Naive thymus-derived CD4-positive, alpha-beta T cell (primary cell): ENCODE results near the gene INVS. TPM values are rescaled to one million over a fixed set of nuclear protein-coding genes. Genes with fewer than 3 reads are reported as not detected.
"Not testable (repeated sequence)": the region's sequence is repeated elsewhere in the genome, so short reads cannot be mapped to it uniquely, and the experiment has no call there.

ENCODE experiments used
- ATAC-seq: fragments of 150-1000 bp; cut with Tn5 transposase; 2 replicates; pipeline ENCODE4 v1.10.0; 2021; ENCODE audit warnings: mild to moderate bottlenecking, moderate library complexity
- CTCF ChIA-PET: fragments of 350-600 bp; sonication (Branson Sonifier 250); formaldehyde crosslinking; loops from one replicate; lab custom pipeline; 2021; ENCODE audit warnings: antibody characterized with exemption; lab: Charles Lee
- POLR2A ChIA-PET: fragments of 350-600 bp; sonication (Branson Sonifier 250); formaldehyde crosslinking; loops from one replicate; lab custom pipeline; 2021; ENCODE audit warnings: antibody characterized with exemption, inconsistent platforms; lab: Charles Lee
- DNase-seq, 9 donors: peaks; one replicate each; pipeline versions ENCODE4 v3.0.0 to v3.0.0-alpha.2; 2020 to 2022; ENCODE audit warnings: mixed read lengths in 1 of 9
- H3K27ac ChIP-seq: one replicate; pipeline ENCODE4 v1.7.0; 2013; ENCODE audit warnings: mild to moderate bottlenecking, low read depth, low read length, moderate library complexity
- H3K27me3 ChIP-seq, 2 donors: one replicate each; pipeline ENCODE4 v1.7.0; 2013; ENCODE audit warnings: low read length in 2 of 2, mild to moderate bottlenecking in 2 of 2, moderate library complexity in 2 of 2; ENCODE audit not compliant: control insufficient read depth in 2 of 2, insufficient read depth in 2 of 2
- H3K36me3 ChIP-seq, 3 experiments: 1 replicate in 2 of 3; 2 replicates in 1 of 3; pipeline ENCODE4 v1.7.0; 2013; ENCODE audit warnings: low read length in 3 of 3, mild to moderate bottlenecking in 3 of 3, moderate library complexity in 1 of 3; ENCODE audit not compliant: insufficient read depth in 3 of 3, control insufficient read depth in 2 of 3
- H3K4me1 ChIP-seq, 2 donors: one replicate each; pipeline ENCODE4 v1.7.0; 2013; ENCODE audit warnings: low read length in 2 of 2, mild to moderate bottlenecking in 2 of 2, moderate library complexity in 1 of 2; ENCODE audit not compliant: control insufficient read depth in 2 of 2, insufficient read depth in 2 of 2
- H3K4me3 ChIP-seq: 2 replicates; pipeline ENCODE4 v1.7.0; 2013; ENCODE audit warnings: mild to moderate bottlenecking, low read length
- H3K9me3 ChIP-seq, 3 experiments: 1 replicate in 2 of 3; 2 replicates in 1 of 3; pipeline ENCODE4 v1.7.0; 2013; ENCODE audit warnings: low read length in 3 of 3; ENCODE audit not compliant: control insufficient read depth in 2 of 3
- H3K27ac Mint-ChIP-seq, 9 donors: one replicate each; pipeline ENCODE4 v1.8.0; 2020 to 2022; ENCODE audit warnings: mixed read lengths in 9 of 9, mild to moderate bottlenecking in 8 of 9, moderate library complexity in 5 of 9, inconsistent platforms in 2 of 9
- H3K27me3 Mint-ChIP-seq, 5 donors: one replicate each; pipeline ENCODE4 v1.8.0; 2021 to 2022; ENCODE audit warnings: mixed read lengths in 5 of 5, mild to moderate bottlenecking in 1 of 5
- H3K36me3 Mint-ChIP-seq, 5 donors: one replicate each; pipeline ENCODE4 v1.8.0; 2020 to 2022; ENCODE audit warnings: mixed read lengths in 5 of 5, mild to moderate bottlenecking in 3 of 5, inconsistent platforms in 1 of 5
- H3K4me1 Mint-ChIP-seq, 7 donors: one replicate each; pipeline ENCODE4 v1.8.0; 2020 to 2022; ENCODE audit warnings: mixed read lengths in 7 of 7, mild to moderate bottlenecking in 3 of 7, inconsistent platforms in 1 of 7
- H3K4me3 Mint-ChIP-seq, 10 donors: one replicate each; pipeline ENCODE4 v1.8.0; 2020 to 2022; ENCODE audit warnings: mild to moderate bottlenecking in 10 of 10, mixed read lengths in 10 of 10, moderate library complexity in 6 of 10, inconsistent platforms in 2 of 10
- H3K9me3 Mint-ChIP-seq, 11 donors: one replicate each; pipeline ENCODE4 v1.8.0; 2020 to 2022; ENCODE audit warnings: mixed read lengths in 11 of 11, mild to moderate bottlenecking in 4 of 11, inconsistent platforms in 1 of 11, moderate library complexity in 1 of 11
- intact Hi-C, 2 donors: fragments of 100-400 bp; cut with micrococcal nuclease; formaldehyde crosslinking; loops; one replicate each; pipeline ENCODE4 v1.15.1; 2023
- polyA plus RNA-seq, 2 donors: library from polyadenylated mRNA; unstranded; fragments of 300-500 nt; fragmentation: Illumina TruSeq; gene quantifications; one replicate each; pipeline ENCODE4 v1.2.3, GENCODE V29; 2021
- total RNA-seq, 6 experiments: library from RNA in 5 of 6; stranded (reverse) in 5 of 6; gene quantifications; 1 replicate in 5 of 6; 2 replicates in 1 of 6; pipeline ENCODE4 v1.2.3 and lab custom pipeline; 2021 to 2026

Gene INVS
- total and polyA plus RNA-seq, 7 experiments from 2014 or later: 6.2 to 20.8 (median 19.9) TPM

DNA sequence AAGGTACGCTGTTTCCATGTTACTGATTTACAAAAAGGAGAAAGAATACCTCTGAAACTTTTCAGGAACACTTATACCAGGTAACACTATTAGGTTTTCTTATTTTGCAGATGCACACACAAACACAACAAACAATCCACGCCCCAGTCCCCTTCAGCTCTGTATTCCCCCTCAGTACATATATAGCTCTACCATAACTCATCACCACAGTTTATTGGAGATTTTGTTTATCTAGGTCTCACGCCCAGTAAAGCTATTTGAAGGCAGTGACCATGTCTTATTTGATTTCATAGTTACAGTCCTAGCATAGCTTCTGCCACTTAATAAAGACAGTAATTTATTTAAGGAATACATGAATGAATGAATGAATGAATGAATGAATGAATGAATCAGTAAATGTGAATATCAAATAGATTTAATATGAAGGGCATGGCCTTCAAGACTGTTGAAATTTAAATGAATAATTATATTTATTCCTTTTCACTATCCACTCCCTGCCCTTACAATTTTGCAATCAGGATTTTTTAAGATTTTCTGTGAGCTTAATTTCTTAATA, 32.9 kb downstream of the INVS start:
- Mint-ChIP-seq H3K4me1 (peaks cover 0 to 9% (median 0%) of the 10 kb centered on the region in 7 donors), H3K9me3 (no peaks in the 10 kb centered on the region), H3K4me3 (no peak overlapping the region), H3K27me3 (no peaks in the 10 kb centered on the region), H3K27ac (peak overlapping the region in 1 of 9 donors; percentile 34), H3K36me3 (peaks cover 3 to 62% (median 43%) of the 10 kb centered on the region in 5 donors)
- Histone ChIP-seq H3K4me1 (no peaks in the 10 kb centered on the region), H3K9me3 (no peaks in the 10 kb centered on the region), H3K27ac (no peak overlapping the region), H3K27me3 (no peaks in the 10 kb centered on the region), H3K4me3 (no peak overlapping the region), H3K36me3 (peaks cover 0 to 4% (median 0%) of the 10 kb centered on the region in 3 experiments)
- ATAC-seq: no peak
- intact Hi-C loops: loop anchor here in 1 of 2 donors (10.0 kb wide), 1 partner anchor 463 kb away; no protein-coding TSS in a partner anchor
- DNase-seq: no peak
- POLR2A ChIA-PET: no interaction called here
- CTCF ChIA-PET: no interaction called here

DNA sequence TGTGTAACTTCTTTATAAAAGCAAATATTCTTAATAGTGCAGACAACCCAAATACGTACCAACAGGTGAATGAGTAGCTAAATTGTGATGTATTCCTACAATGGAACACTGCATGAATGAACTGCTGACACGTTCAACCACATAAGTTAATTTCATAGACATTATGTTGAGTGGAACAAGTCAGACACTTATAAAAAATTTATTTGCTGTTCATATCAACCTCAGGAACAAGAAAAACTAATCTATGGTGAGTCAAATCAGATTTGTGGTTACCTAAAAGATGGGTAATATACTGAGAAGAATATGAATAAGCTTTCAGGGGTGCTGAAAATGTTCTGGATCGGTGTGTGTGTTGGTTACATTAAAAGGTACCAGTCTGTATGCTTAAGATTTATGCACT, 35.7 kb downstream of the INVS start:
- no peak for DNase-seq
- intact Hi-C loops: loop anchor here in 1 of 2 donors (10.0 kb wide), 1 partner anchor 460 kb away; no protein-coding TSS in a partner anchor
- H3K27ac Mint-ChIP-seq: no peak overlapping the region
- no peak overlapping the region for H3K27ac ChIP-seq
- no peak for ATAC-seq
- H3K4me3 ChIP-seq: no peak overlapping the region
- CTCF ChIA-PET: no interaction called here
- H3K4me1 ChIP-seq: no peaks in the 10 kb centered on the region
- H3K9me3 Mint-ChIP-seq: no peaks in the 10 kb centered on the region
- H3K9me3 ChIP-seq: no peaks in the 10 kb centered on the region
- H3K36me3 ChIP-seq: peaks cover 0 to 4% (median 0%) of the 10 kb centered on the region in 3 experiments
- POLR2A ChIA-PET: interaction anchor here (0.6 kb wide), 1 partner anchor 315 kb away, joined by 4 read pairs; no protein-coding TSS in a partner anchor
- H3K27me3 Mint-ChIP-seq: no peaks in the 10 kb centered on the region
- peaks cover 0 to 9% (median 0%) of the 10 kb centered on the region in 7 donors for H3K4me1 Mint-ChIP-seq
- no peaks in the 10 kb centered on the region for H3K27me3 ChIP-seq
- peaks cover 1 to 50% (median 29%) of the 10 kb centered on the region in 5 donors for H3K36me3 Mint-ChIP-seq
- no peak overlapping the region for H3K4me3 Mint-ChIP-seq

DNA sequence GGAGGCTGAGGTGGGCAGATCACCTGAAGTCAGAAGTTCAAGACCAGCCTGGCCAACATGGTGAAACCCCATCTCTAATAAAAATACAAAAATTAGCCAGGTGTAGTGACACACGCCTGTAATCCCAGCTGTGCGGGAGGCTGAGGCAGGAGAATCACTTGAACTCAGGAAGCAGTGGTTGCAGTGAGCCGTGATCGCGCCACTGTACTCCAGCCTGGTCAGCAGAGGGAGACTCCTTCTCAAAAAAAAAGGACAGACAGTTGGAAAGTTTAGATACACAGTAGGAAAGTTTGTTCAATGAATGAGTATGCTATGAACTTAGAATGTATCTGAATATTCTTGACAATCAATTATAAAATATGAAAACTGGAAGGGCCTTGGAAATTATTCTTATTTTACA, 37.8 kb downstream of the INVS start:
- H3K27me3 Mint-ChIP-seq, H3K9me3 Mint-ChIP-seq, CTCF ChIA-PET, H3K27ac Mint-ChIP-seq, H3K27me3 ChIP-seq, H3K27ac ChIP-seq, H3K9me3 ChIP-seq, H3K4me1 ChIP-seq, DNase-seq, H3K4me3 ChIP-seq, POLR2A ChIA-PET, H3K4me3 Mint-ChIP-seq, H3K4me1 Mint-ChIP-seq, H3K36me3 ChIP-seq, ATAC-seq: not testable (repeated sequence)
- intact Hi-C loops: loop anchor here in 1 of 2 donors (10.0 kb wide), 1 partner anchor 458 kb away; no protein-coding TSS in a partner anchor
- peaks cover 0 to 39% (median 22%) of the 10 kb centered on the region in 5 donors for H3K36me3 Mint-ChIP-seq

- H3K36me3 ChIP-seq, DNase-seq, H3K4me3 ChIP-seq, H3K4me1 ChIP-seq, H3K27me3 ChIP-seq, CTCF ChIA-PET, H3K27ac ChIP-seq, H3K4me1 Mint-ChIP-seq, H3K9me3 ChIP-seq, intact Hi-C loops, H3K27ac Mint-ChIP-seq, H3K27me3 Mint-ChIP-seq, ATAC-seq, H3K9me3 Mint-ChIP-seq, H3K4me3 Mint-ChIP-seq, POLR2A ChIA-PET: not testable (repeated sequence)
- H3K36me3 Mint-ChIP-seq: peaks cover 0 to 10% (median 0%) of the 10 kb centered on the region in 5 donors
Observed at GRCh38 chr9:100140303-100140702, 41.3 kb downstream of the INVS start.

DNA sequence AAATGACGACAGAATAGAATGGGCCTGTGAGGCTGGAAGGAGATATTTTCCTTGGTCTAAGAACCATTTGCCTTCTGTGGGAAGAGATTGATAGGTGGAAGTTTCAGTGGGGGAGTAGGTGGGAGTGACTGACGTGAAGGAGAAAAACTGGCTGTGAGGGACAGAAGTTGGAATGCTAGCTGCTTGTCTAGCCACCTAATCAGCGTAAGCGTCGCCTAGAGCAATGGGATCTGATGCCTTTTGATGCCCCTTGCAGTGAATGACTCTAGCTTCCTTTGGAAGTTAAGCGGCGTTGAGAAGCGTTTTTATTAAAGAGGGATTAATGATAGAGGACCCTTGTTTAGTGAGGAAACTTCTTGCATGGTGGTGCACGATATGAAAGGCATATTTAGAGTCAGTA, 42.8 kb downstream of the INVS start:
- H3K4me1 ChIP-seq, H3K27ac Mint-ChIP-seq, DNase-seq, H3K9me3 ChIP-seq, H3K27ac ChIP-seq, POLR2A ChIA-PET, H3K27me3 ChIP-seq, H3K4me3 Mint-ChIP-seq, intact Hi-C loops, H3K27me3 Mint-ChIP-seq, H3K9me3 Mint-ChIP-seq, H3K4me3 ChIP-seq, ATAC-seq, H3K36me3 ChIP-seq, H3K36me3 Mint-ChIP-seq, CTCF ChIA-PET, H3K4me1 Mint-ChIP-seq: not testable (repeated sequence)

- CTCF ChIA-PET, H3K9me3 ChIP-seq, H3K9me3 Mint-ChIP-seq, H3K4me3 Mint-ChIP-seq, H3K36me3 ChIP-seq, H3K4me3 ChIP-seq, H3K4me1 ChIP-seq, ATAC-seq, H3K4me1 Mint-ChIP-seq, DNase-seq, intact Hi-C loops, H3K36me3 Mint-ChIP-seq, H3K27me3 ChIP-seq, H3K27ac ChIP-seq, POLR2A ChIA-PET, H3K27me3 Mint-ChIP-seq: not testable (repeated sequence)
- peak overlapping the region in 1 of 9 donors; percentile 57 for H3K27ac Mint-ChIP-seq
Observed at GRCh38 chr9:100145167-100145934, 46.3 kb downstream of the INVS start.
